PC-9 (cell line): ENCODE data around the gene INHBB. TPM values are rescaled to one million over a fixed set of nuclear protein-coding genes. Genes with fewer than 3 reads are reported as not detected.

Experiments used
- BruUV-seq: library from RNA; stranded (reverse); fragments of 400-500 nt; replicated peaks from 2 replicates; lab custom pipeline; 2021; lab: Mats Ljungman, UMichigan
- CTCF ChIA-PET: fragments of 300-600 bp; sonication (Branson Sonifier 250); formaldehyde crosslinking; loops from one replicate; lab custom pipeline; 2022; ENCODE audit warnings: antibody characterized with exemption; lab: Charles Lee
- POLR2A ChIA-PET: fragments of 300-600 bp; sonication (Branson Sonifier 250); formaldehyde crosslinking; loops from one replicate; lab custom pipeline; 2022; ENCODE audit warnings: antibody characterized with exemption; ENCODE audit not compliant: unreplicated experiment; lab: Charles Lee
- DNase-seq, 2 experiments: peaks; one replicate each; pipeline versions ENCODE4 v3.0.0 to v3.0.0-alpha.2; 2015 to 2022; ENCODE audit warnings: mixed read lengths in 1 of 2
- H2AFZ ChIP-seq: fragments of 200-600 bp; sonication (generic); 2 replicates; pipeline ENCODE4 v1.8.1; 2017; ENCODE audit warnings: antibody characterized with exemption
- H3F3A ChIP-seq: fragments of 200-600 bp; sonication (generic); 2 replicates; pipeline ENCODE4 v1.8.1; 2017; ENCODE audit warnings: antibody characterized with exemption, mild to moderate bottlenecking, low read depth; ENCODE audit not compliant: insufficient read depth
- H3K27ac ChIP-seq: fragments of 200-600 bp; sonication (generic); 2 replicates; pipeline ENCODE4 v1.6.1; 2016; ENCODE audit warnings: mixed run types
- H3K27me3 ChIP-seq: fragments of 200-600 bp; sonication (generic); 2 replicates; pipeline ENCODE4 v1.6.1; 2016; ENCODE audit warnings: low read depth, mixed run types; ENCODE audit not compliant: insufficient read depth
- H3K36me3 ChIP-seq: fragments of 200-600 bp; sonication (generic); 2 replicates; pipeline ENCODE4 v1.6.1; 2016; ENCODE audit warnings: low read depth, mixed run types
- H3K4me1 ChIP-seq: fragments of 200-600 bp; sonication (generic); replicated peaks from 2 replicates; pipeline ENCODE4 v1.6.1; 2016; ENCODE audit warnings: mixed run types; ENCODE audit not compliant: insufficient read depth
- H3K4me2 ChIP-seq: fragments of 200-600 bp; sonication (generic); 2 replicates; pipeline ENCODE4 v1.6.1; 2017; ENCODE audit warnings: mixed run types
- H3K4me3 ChIP-seq: fragments of 200-600 bp; sonication (generic); 2 replicates; pipeline ENCODE4 v1.6.1; 2016; ENCODE audit warnings: mixed run types
- H3K79me2 ChIP-seq: fragments of 200-600 bp; sonication (generic); 2 replicates; pipeline ENCODE4 v1.6.1; 2017; ENCODE audit warnings: low read depth, mixed run types
- H3K9me2 ChIP-seq: fragments of 200-600 bp; sonication (generic); 2 replicates; pipeline ENCODE4 v1.8.1; 2017; ENCODE audit warnings: mild to moderate bottlenecking; ENCODE audit not compliant: insufficient read depth
- H3K9me3 ChIP-seq: fragments of 200-600 bp; sonication (generic); 2 replicates; pipeline ENCODE4 v1.8.1; 2016; ENCODE audit warnings: low read depth; ENCODE audit not compliant: insufficient read depth
- H4K20me1 ChIP-seq: fragments of 200-600 bp; sonication (generic); 2 replicates; pipeline ENCODE4 v1.8.1; 2017; ENCODE audit not compliant: insufficient read depth
- EZH2 ChIP-seq: fragments of 200-600 bp; sonication (generic); IDR thresholded peaks from 2 replicates; pipeline ENCODE4 v1.8.0; 2017; ENCODE audit warnings: antibody characterized with exemption, low read depth
- intact Hi-C: fragments of 100-400 bp; cut with micrococcal nuclease; formaldehyde crosslinking; loops from one replicate; pipeline ENCODE4 v1.10.0; 2022; ENCODE audit not compliant: unreplicated experiment
- total RNA-seq: library from RNA; stranded (reverse); gene quantifications from 2 replicates; pipeline ENCODE4 v1.2.3, GENCODE V29; 2021
- TF ChIP-seq, protein P1 (sequence below): fragments of 200-600 bp; sonication (generic); conservative IDR thresholded peaks from 2 replicates; pipeline ENCODE4 v1.6.1; 2017; ENCODE audit warnings: mixed run types, antibody characterized with exemption, mild to moderate bottlenecking, moderate library complexity

The INHBB gene
- total RNA-seq, 1 experiment from 2014 or later, result 57.5 TPM

DNA sequence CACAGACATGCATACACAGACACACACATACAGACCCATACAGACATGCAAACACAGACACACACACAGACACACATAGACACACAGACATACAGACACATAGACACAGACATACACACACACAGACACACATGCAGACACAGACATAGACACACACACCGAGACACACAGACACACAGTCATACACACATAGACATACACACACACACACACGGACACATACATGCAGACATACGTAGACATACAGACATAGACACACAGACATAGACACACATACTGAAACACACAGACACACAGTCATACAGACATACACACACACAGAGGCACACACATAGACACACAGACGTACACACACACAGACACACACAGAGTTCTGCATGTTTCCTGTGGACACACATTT is 26.9 kb downstream of the INHBB start:
- no peaks in the 10 kb centered on the region for H3K9me3 ChIP-seq
- no peak overlapping the region for H3K27ac ChIP-seq
- H3K9me2 ChIP-seq, result no peaks in the 10 kb centered on the region; the same call in 1 of the 2 replicates
- POLR2A ChIA-PET, result no interaction called here
- BruUV-seq, result no TSS peak
- peaks cover 11% of the 10 kb centered on the region for H3K4me1 ChIP-seq
- CTCF ChIA-PET, result no interaction called here
- no peak overlapping the region for H3K4me3 ChIP-seq
- no peaks in the 10 kb centered on the region for H3K36me3 ChIP-seq
- H3K27me3 ChIP-seq, result no peaks in the 10 kb centered on the region
- peaks cover 5% of the 10 kb centered on the region; the same call in 1 of the 2 replicates for H3F3A ChIP-seq
- DNase-seq, result no peak
- H3K4me2 ChIP-seq, result no peak overlapping the region
- no peak overlapping the region for H2AFZ ChIP-seq
- intact Hi-C loops, result no loop called here
- TF ChIP-seq, protein P1, sequence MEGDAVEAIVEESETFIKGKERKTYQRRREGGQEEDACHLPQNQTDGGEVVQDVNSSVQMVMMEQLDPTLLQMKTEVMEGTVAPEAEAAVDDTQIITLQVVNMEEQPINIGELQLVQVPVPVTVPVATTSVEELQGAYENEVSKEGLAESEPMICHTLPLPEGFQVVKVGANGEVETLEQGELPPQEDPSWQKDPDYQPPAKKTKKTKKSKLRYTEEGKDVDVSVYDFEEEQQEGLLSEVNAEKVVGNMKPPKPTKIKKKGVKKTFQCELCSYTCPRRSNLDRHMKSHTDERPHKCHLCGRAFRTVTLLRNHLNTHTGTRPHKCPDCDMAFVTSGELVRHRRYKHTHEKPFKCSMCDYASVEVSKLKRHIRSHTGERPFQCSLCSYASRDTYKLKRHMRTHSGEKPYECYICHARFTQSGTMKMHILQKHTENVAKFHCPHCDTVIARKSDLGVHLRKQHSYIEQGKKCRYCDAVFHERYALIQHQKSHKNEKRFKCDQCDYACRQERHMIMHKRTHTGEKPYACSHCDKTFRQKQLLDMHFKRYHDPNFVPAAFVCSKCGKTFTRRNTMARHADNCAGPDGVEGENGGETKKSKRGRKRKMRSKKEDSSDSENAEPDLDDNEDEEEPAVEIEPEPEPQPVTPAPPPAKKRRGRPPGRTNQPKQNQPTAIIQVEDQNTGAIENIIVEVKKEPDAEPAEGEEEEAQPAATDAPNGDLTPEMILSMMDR, result no peak
- TF ChIP-seq EZH2, result no peak
- H4K20me1 ChIP-seq, result no peaks in the 10 kb centered on the region
- no peaks in the 10 kb centered on the region for H3K79me2 ChIP-seq

DNA sequence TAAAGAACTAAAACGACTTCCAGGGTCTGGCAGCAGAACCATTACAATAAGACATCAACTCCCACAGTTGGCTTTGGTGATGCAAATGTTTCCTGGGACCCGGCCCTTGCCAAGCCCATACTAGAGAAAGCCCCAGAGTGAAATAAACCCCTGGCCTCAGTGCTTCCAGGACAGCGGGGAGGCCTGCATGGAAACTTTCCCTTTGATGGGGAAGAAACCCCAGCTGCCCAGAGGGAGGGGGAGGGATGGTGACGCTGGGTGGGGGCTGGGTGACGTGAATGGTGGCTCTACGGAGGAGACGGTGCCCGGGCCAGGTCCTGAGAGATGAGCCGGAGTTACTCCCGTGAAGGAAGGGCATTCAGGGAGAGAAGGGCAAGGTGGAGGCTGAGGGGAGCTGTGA is 27.5 kb downstream of the INHBB start:
- no peaks in the 10 kb centered on the region for H3K36me3 ChIP-seq
- POLR2A ChIA-PET, result no interaction called here
- DNase-seq, result no peak
- no TSS peak for BruUV-seq
- H3K9me2 ChIP-seq, result no peaks in the 10 kb centered on the region; the same call in 1 of the 2 replicates
- intact Hi-C loops, result no loop called here
- no peaks in the 10 kb centered on the region for H3K79me2 ChIP-seq
- H3K27ac ChIP-seq, result no peak overlapping the region
- TF ChIP-seq, protein P1, result no peak
- TF ChIP-seq EZH2, result no peak
- H3K4me2 ChIP-seq, result no peak overlapping the region
- H3K27me3 ChIP-seq, result 0 out of 2 replicates have a peak, but pooled peaks cover 4% of the 10 kb centered on the region
- CTCF ChIA-PET, result no interaction called here
- H2AFZ ChIP-seq, result no peak overlapping the region
- no peaks in the 10 kb centered on the region for H4K20me1 ChIP-seq
- no peaks in the 10 kb centered on the region for H3K9me3 ChIP-seq
- no peaks in the 10 kb centered on the region for H3F3A ChIP-seq
- H3K4me3 ChIP-seq, result no peak overlapping the region
- peaks cover 5% of the 10 kb centered on the region for H3K4me1 ChIP-seq

DNA sequence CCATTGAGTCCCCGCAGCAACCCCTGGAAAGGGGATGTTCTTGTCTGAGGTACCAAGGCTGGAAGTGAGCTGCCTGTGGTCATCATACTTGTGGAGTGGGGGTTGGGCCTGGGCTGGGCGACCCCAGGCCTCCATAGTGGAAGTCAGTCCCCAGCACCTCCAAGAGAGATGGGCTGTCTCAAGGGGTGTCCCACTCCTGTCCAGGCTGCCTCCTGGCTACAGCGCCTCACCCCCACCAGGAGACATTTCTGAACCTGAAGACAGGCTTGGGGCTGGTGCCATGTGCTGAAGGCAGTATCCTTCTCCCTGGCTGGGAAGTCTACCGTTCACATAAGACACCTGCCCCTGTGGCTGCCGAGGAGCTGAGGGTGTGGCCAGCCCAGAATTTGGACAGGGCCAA is 28.9 kb downstream of the INHBB start:
- no peaks in the 10 kb centered on the region for H3K4me1 ChIP-seq
- no peaks in the 10 kb centered on the region for H3K9me3 ChIP-seq
- no peak overlapping the region for H3K27ac ChIP-seq
- no peaks in the 10 kb centered on the region for H4K20me1 ChIP-seq
- no peak for TF ChIP-seq EZH2
- TF ChIP-seq, protein P1, result no peak
- DNase-seq, result no peak
- H3K4me3 ChIP-seq, result no peak overlapping the region
- no peaks in the 10 kb centered on the region for H3K36me3 ChIP-seq
- POLR2A ChIA-PET, result no interaction called here
- H2AFZ ChIP-seq, result no peak overlapping the region
- no peaks in the 10 kb centered on the region for H3K79me2 ChIP-seq
- no peak overlapping the region for H3K4me2 ChIP-seq
- no peaks in the 10 kb centered on the region for H3F3A ChIP-seq
- no TSS peak for BruUV-seq
- CTCF ChIA-PET, result no interaction called here
- intact Hi-C loops, result no loop called here
- 0 out of 2 replicates have a peak, but pooled peaks cover 4% of the 10 kb centered on the region for H3K27me3 ChIP-seq
- no peaks in the 10 kb centered on the region; the same call in 1 of the 2 replicates for H3K9me2 ChIP-seq
